ENCODE results near the gene PTDSS2. TPM values are rescaled to one million over a fixed set of nuclear protein-coding genes. Genes with fewer than 3 reads are reported as not detected.
"Not testable (repeated sequence)": the region's sequence is repeated elsewhere in the genome, so short reads cannot be mapped to it uniquely, and the experiment has no call there.

Gene PTDSS2
- total RNA-seq, 1 experiment from 2014 or later = 34.4 TPM

DNA sequence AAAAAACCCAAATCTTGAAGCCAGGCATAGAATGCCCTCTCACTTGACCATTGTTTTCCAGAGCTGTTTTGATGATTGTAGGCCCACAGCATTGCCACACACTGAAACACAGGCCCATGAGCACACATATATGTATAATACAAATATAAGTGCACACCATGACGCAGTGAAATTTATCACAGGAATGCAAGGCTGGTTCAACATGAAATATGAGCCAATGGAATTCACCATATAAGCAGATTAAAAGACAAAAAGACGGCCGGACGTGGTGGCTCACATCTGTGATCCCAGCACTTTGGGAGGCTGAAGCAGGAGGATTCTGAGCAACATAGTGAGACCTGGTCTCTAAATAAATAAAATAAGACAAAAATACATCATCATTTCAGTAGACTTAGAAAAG, 66.3 kb downstream of the PTDSS2 start:
- H3K27ac ChIP-seq = no peak overlapping the region
- no peaks in the 10 kb centered on the region for H3K36me3 ChIP-seq
- no peaks in the 10 kb centered on the region for H3K4me1 ChIP-seq
- 0 out of 2 replicates have a peak, but pooled peaks cover 8% of the 10 kb centered on the region for H3K9me3 ChIP-seq (replicated peaks)
- H3K4me3 ChIP-seq = no peak overlapping the region
- H3K27me3 ChIP-seq = no peaks in the 10 kb centered on the region
- no peak for DNase-seq

DNA sequence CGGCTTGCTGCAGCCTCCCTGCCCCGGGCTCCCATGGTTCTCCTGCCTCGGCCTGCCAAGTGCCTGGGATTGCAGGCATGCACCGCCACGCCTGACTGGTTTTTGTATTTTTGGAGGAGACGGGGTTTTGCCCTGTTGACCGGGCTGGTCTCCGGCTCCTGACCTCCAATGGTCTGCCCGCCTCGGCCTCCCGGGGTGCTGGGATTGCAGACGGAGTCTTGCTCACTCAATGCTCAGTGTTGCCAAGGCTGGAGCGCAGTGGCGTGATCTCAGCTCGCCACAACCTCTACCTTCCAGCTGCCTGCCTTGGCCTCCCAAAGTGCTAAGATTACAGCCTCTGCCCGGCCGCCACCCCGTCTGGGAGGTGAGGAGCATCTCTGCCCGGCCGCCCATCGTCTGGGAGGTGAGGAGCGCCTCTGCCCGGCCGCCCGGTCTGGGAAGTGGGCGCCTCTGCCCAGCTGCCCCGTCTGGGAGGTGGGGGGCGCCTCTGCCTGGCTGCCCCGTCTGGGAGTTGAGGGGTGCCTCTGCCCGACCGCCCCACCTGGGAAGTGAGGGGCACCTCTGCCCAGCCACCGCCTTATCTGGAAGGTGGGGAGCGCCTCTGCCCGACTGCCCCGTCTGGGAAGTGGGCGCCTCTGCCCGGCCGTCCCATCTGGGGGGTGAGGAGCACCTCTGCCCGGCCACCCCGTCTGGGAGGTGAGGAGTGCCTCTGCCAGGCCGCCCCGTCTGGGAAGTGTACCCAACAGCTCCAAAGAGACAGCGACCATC, 67.0 kb downstream of the PTDSS2 start:
- H3K4me3 ChIP-seq; H3K27ac ChIP-seq; H3K4me1 ChIP-seq; H3K27me3 ChIP-seq; H3K9me3 ChIP-seq (replicated peaks); DNase-seq; H3K36me3 ChIP-seq: not testable (repeated sequence)

DNA sequence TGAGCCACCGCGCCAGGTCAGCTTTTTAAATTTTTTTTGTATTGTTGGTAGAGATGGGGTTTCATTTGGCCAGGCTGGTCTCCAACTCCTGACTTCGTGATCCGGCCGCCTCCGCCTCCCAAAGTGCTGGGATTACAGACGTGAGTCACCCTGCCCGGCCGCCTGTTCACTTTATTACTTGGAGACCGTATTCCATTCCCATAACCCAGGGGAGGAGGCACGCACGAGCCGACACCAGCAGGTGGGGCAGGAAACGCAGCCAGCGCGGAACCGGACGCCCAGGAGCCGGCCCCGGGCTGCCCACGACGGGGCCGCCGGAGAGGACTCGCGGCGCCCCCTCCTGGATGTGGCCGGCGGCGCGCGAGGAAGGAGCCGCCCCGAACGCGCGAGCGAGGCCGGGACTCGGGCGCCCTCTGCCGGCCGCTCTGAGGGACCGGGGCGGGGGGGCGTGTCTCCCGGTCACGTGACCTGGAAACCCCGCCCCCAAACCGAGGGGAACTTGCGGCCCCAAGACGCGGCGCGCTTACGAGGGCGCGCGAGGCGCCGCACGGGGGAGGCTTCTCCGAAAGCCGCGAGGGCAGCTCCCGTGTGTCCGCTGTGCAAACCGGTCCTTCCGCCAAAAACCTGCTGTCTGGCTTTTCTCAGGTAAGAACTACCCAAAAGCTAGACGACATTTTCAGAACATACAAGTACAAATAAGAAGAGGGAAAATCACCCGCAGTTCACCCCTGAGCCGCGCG, 68.6 kb downstream of the PTDSS2 start:
- DNase-seq = peak; percentile 93 to 94
- Histone ChIP-seq H3K36me3 (no peaks in the 10 kb centered on the region), H3K27me3 (no peaks in the 10 kb centered on the region), H3K27ac (no peak overlapping the region), H3K4me3 (no peak overlapping the region), H3K9me3 (replicated peaks) (0 out of 2 replicates have a peak, but pooled peaks cover 8% of the 10 kb centered on the region), H3K4me1 (no peaks in the 10 kb centered on the region)

DNA sequence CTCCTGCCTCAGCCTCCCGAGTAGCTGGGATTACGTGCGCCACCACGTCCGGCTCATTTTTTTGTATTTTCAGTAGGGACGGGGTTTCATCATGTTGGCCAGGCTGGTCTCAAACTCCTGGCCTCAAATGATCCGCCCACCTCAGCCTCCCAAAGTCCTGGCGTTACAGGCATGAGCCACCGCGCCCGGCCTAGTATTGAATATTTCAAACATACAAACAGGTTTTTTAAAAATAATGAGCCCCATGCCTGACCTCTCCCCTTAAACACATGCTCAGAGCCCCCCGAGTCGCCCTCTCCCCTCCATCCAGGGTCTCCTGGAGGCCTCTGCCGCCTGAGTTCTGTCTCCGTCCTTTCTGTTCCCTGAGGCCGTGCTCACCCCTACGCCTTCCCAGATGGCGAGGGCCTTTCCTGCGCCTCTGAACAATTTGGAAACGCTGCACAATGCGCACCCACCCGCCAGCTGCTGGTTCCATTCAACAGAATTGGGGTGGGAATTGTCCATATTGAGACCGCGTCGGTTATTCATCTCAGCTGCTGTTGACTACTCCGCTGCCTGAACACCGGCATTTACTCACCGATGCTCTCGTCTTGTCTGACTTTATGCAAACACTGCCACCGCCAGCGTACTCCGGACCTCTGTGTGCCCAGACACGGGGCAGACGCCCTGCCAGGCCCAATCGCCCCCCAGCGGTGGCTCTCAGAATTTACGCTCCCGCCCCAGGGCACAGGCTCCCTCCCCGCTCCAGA, 70.5 kb downstream of the PTDSS2 start:
- Histone ChIP-seq H3K4me3 (no peak overlapping the region), H3K4me1 (no peaks in the 10 kb centered on the region)
- DNase-seq = no peak

DNA sequence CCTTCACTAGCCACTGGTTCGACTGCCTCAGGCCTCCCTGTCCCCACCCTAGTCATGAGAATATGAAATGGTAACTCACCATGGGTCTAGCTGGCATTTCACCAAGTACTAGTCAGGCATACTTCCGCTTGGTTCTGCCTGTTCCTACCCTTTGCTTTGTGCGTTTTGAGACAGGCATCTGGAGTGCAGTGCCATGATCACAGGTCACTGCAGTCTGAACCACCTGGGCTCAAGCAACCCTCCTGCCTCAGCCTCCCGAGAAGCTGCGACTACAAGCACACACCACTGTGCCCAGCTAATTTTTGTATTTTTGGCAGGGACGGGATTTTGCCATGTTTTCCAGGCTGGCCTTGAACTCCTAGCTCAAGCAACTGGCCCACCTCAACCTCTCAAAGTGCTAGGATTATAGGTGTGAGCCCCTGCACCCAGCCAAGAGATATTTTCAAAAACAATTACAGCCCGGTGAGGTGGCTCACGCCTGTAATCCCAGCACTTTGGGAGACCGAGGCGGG, 71.2 kb downstream of the PTDSS2 start:
- H3K27ac ChIP-seq = no peak overlapping the region
- H3K36me3 ChIP-seq = no peaks in the 10 kb centered on the region
- H3K27me3 ChIP-seq = no peaks in the 10 kb centered on the region
- H3K4me1 ChIP-seq = no peaks in the 10 kb centered on the region
- DNase-seq = no peak
- H3K9me3 ChIP-seq (replicated peaks) = 0 out of 2 replicates have a peak, but pooled peaks cover 6% of the 10 kb centered on the region
- H3K4me3 ChIP-seq = no peak overlapping the region

More for the DNA sequence above, 70.5 kb downstream of the PTDSS2 start:
- Histone ChIP-seq H3K36me3 (no peaks in the 10 kb centered on the region), H3K27ac (no peak overlapping the region), H3K27me3 (no peaks in the 10 kb centered on the region), H3K9me3 (replicated peaks) (0 out of 2 replicates have a peak, but pooled peaks cover 8% of the 10 kb centered on the region)

DNA sequence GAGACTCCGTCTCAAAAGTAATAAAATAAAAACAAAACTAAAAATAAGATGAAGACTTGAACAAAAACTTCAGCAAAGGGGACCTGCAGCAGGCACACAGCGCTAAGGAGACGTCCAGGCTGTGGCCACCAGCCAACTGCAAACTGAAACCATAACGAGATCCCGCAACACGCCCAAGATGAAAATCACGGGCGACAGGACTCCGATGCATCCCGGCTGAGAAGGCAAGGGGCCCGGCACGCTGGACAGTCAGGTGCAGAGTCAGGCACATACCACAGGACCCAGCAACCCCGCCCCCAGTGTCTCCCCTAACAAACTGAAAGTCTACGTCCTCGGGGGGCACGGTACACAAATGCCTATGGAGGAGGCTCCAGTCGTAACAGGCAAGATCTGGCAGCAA, 76.1 kb downstream of the PTDSS2 start:
- H3K4me1 ChIP-seq = peaks cover 17% of the 10 kb centered on the region
- H3K27me3 ChIP-seq = no peaks in the 10 kb centered on the region
- H3K27ac ChIP-seq = no peak overlapping the region
- no peaks in the 10 kb centered on the region for H3K36me3 ChIP-seq
- H3K4me3 ChIP-seq = no peak overlapping the region
- H3K9me3 ChIP-seq (replicated peaks) = no peaks in the 10 kb centered on the region
- no peak for DNase-seq

DNA sequence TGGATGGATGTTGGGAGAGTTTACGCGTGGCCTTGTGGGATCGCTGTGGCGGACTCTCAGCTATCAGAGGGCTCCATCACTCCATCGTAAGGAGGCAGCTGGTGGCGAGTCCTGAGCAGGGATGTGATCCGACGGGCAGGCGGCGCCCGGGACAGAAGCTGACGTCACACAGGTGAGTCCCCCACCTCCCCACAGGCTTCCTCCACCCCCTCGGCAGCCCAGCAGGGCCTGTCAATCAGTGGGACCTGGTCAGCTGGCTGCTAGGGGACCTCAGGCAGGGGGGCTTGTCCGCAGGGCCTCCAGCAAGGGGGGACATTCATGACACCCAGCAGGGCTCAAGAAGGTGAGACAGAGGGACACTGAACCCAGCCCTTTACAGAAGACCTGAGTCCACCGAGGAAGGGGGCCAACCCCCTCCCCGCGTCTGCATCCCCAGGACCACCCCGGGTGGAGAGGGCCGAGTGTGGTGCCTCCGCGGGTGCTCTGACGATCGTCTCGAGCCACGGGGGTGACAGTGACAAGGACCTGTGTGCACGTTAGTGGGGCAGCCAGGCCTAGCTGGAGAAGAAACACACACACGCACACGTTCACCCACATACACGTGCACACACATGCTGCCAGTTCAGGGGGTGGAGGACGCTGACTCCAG, 78.2 kb downstream of the PTDSS2 start:
- peak; percentile 37 to 45 for DNase-seq
- H3K27ac ChIP-seq = peak overlapping the region; percentile 57
- H3K27me3 ChIP-seq = no peaks in the 10 kb centered on the region
- peak overlapping the region; percentile 18 for H3K4me3 ChIP-seq
- H3K36me3 ChIP-seq = peaks cover 8% of the 10 kb centered on the region
- H3K4me1 ChIP-seq = peaks cover 17% of the 10 kb centered on the region
- no peaks in the 10 kb centered on the region for H3K9me3 ChIP-seq (replicated peaks)

DNA sequence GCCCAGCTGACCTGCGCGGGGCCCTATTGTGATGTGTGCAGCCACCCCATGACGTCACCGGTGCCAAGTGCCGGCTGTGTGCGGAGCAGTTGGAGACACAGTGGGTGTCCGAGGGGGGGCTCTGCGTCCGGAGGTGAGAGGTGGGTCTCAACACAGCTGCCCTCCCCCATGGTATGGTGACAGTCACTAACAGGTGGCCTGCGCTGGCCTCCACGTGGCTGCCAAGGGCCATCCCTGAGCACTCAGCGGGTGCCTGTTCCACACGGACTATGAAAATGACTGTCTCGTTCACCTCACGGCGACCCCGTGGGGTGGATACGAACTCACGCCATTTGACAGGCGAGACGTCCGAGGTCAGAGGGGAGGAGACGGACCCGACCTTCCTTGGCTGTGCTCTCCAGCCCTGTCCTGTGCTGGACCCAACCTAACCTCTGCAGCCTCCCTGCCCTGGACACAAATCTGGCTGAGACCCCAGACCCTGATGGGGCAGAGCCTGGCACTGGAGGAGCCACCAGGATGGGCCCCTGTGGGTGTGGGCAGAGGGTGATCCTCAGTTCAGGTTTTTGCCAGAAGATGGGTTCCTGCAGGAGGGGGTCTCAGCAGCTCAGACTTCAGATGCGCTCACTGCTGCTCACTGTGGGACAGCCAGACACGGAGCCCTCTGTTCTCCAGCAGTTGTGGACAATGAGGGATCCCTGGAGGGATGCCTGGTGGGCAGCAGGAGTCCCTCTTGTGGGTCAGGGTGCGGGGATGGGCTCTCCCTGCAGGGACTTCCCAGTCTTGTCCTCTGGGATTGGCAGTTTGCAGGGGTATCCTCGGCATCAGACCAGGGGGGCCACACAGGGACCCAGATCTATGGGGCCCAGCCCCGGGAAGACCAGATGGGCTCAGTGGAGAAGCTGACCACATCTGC, 79.0 kb downstream of the PTDSS2 start:
- peak; percentile 90 to 92 for DNase-seq
- Histone ChIP-seq H3K27ac (peak overlapping the region; percentile 57), H3K4me3 (peak overlapping the region; percentile 18), H3K9me3 (replicated peaks) (no peaks in the 10 kb centered on the region), H3K36me3 (peaks cover 12% of the 10 kb centered on the region), H3K4me1 (peaks cover 17% of the 10 kb centered on the region), H3K27me3 (no peaks in the 10 kb centered on the region)

DNA sequence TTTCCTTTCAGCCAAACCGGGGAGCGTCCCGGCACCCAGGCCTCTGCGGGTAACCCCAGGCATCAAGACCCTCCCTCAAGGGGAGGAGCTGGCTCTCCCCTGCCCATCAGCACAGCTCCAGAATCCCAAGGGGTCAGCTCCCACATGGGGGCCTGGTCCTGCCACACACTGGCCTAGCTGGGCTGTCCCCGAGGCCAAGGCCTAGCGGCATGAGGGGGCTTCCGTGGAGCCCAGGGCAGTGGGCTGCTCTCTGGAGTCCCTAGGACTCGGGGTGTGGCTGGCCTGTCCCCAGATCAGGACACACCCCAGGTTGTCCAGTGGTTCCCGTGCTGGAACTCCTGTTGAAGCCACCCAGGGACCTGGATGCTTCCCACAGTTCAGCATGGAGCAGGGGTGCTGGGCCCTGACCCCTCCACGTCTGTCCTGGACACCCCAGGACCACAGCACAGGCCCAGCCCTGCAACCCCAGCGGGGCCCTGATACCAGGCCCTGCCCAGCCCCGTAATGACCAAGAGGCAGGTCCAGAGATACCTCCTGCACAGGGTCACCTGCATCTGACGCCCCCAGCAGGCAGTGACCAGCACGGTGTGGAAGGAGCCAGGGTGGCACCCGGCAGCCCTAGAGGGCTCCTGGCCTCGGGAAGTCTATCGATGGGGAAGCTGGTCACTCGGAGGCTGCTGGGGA, 79.8 kb downstream of the PTDSS2 start:
- Histone ChIP-seq H3K36me3 (peaks cover 12% of the 10 kb centered on the region), H3K4me3 (no peak overlapping the region), H3K27ac (no peak overlapping the region), H3K4me1 (peaks cover 17% of the 10 kb centered on the region), H3K27me3 (no peaks in the 10 kb centered on the region), H3K9me3 (replicated peaks) (no peaks in the 10 kb centered on the region)
- no peak for DNase-seq

DNA sequence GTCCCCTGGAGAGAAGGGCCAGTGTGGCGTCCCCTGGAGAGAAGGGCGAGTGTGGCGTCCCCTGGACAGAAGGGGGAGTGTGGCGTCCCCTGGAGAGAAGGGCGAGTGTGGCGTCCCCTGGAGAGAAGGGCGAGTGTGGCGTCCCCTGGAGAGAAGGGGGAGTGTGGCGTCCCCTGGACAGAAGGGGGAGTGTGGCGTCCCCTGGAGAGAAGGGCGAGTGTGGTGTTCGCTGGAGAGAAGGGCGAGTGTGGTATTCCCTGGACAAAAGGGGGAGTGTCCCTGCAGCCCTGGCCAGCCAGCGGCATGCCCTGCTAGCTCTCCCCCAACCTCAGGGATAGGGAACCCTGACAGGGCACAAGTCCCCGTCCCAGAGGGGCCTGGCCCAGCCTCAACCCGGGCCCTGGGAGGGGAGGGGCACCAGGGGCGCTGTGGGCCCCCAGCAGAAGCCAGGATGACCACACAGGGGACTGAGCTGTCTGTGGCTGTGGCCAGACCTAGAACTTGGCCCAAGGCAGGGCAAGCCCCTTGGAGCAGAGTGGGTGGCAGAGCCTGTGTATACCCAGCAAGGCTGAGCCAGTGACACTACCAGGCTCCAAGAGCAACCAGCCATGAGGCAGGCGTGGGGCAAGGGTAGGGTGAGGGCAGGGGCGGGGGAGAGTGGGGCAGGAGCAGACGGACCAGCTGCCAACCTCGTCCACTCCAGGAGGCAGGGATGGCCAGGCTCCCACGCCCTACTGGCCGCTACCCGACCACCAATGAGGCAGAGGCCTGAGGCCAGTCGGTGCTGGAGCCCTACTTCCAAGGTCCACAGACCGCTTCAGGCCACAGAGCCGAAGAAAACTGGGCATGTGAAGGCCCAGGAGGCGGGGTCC, 81.1 kb downstream of the PTDSS2 start:
- DNase-seq = no peak
- Histone ChIP-seq H3K27ac (no peak overlapping the region), H3K27me3 (no peaks in the 10 kb centered on the region), H3K4me3 (no peak overlapping the region), H3K4me1 (peaks cover 17% of the 10 kb centered on the region), H3K9me3 (replicated peaks) (no peaks in the 10 kb centered on the region), H3K36me3 (peaks cover 12% of the 10 kb centered on the region)

DNA sequence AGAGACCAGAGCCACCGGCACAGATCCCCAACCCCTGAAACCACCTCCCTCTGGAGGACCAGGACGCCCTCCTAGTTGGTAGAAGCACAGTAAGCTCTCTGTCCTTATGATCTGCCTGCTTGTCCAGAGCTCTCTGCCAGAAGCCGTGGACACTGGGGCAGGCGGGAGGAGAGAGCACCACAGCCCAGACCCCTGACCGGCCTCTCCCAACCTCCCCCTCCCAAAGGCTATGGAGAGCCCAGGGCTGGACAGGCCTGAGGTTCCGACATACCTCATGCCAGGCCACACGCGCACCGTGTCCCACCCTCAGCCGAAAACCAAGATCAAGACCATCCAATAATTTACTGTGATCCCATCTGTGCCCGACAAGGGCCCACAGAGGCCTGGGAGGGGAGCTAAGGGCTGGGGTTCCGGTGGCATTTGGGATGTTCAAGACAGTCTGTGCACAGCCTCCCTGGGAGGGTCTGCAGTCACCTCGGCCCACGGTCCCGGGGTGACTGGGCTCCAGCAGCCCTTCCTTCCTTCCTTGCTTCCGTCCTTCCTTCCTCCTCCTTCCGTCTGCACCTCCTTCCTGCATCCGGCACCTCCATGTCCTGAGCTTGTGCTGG, 81.9 kb downstream of the PTDSS2 start:
- Histone ChIP-seq H3K36me3 (peaks cover 12% of the 10 kb centered on the region), H3K27me3 (no peaks in the 10 kb centered on the region), H3K4me3 (no peak overlapping the region), H3K4me1 (peaks cover 17% of the 10 kb centered on the region), H3K9me3 (replicated peaks) (no peaks in the 10 kb centered on the region), H3K27ac (no peak overlapping the region)
- DNase-seq = no peak

DNA sequence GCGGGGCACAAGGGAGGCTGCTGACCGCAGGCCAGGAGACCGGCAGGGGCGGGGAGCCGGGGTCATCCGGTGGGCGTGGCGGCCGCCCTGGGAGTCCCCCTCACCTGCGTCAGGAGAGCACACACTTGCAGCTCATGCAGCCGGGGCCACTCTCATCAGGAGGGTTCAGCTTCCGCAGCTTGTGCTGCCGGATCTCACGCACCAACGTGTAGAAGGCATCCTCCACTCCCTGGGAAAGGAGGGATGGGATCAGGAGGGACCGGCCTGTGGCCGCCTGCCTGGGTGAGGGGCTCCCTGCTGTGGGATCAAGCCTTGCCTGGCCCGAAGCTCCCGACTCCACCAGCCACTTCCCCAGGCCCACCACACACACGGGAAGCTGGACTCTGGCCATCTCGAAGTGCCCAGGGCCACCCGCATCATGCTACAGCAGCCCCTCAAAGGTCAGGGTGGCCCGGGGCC, 82.5 kb downstream of the PTDSS2 start:
- Histone ChIP-seq H3K27me3 (no peaks in the 10 kb centered on the region), H3K4me1 (peaks cover 17% of the 10 kb centered on the region), H3K9me3 (replicated peaks) (no peaks in the 10 kb centered on the region), H3K27ac (no peak overlapping the region), H3K4me3 (no peak overlapping the region), H3K36me3 (peaks cover 12% of the 10 kb centered on the region)
- no peak for DNase-seq
